Epithelial cell of proximal tubule (primary cell): ENCODE results near the gene ORC1. TPM values are rescaled to one million over a fixed set of nuclear protein-coding genes. Genes with fewer than 3 reads are reported as not detected.

Source experiments
- DNase-seq: peaks from one replicate; pipeline ENCODE4 v3.0.0-alpha.2; 2011; ENCODE audit warnings: low read depth
- H3K4me3 ChIP-seq: 2 replicates; pipeline ENCODE4 v1.5.1; 2011; ENCODE audit warnings: low read depth, mild to moderate bottlenecking, low read length
- total RNA-seq: library from RNA; depleted of rRNA; stranded (reverse); fragments of >200 nt; gene quantifications from 2 replicates; pipeline ENCODE4 v1.2.3, GENCODE V29; 2015
- TF ChIP-seq, protein P1 (sequence below): conservative IDR thresholded peaks from 2 replicates; pipeline ENCODE4 v1.5.1; 2012; ENCODE audit warnings: low read depth, mild to moderate bottlenecking, low read length

ORC1 gene
- total RNA-seq, 1 donor from 2014 or later = 13.0 TPM

DNA sequence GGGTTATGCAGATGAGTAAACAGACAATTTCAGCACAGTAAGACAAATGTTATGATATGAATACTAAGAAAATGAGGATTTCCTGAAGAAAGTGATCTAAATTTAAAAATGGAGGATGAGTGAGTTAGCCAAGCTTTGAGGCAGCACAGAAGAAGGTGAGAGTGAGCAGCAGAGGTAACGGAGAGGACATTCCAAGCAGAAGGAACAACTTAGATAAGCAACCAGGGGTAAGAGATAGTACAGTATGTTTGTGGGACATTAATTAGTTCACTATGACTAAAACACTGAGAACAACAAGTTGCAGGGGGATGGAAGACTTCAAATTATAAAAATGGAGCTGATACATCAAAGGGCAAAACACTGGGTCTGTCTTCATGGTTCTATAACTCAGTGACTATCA is 22.9 kb upstream of the ORC1 start:
- no peak overlapping the region for H3K4me3 ChIP-seq
- TF ChIP-seq, protein P1, sequence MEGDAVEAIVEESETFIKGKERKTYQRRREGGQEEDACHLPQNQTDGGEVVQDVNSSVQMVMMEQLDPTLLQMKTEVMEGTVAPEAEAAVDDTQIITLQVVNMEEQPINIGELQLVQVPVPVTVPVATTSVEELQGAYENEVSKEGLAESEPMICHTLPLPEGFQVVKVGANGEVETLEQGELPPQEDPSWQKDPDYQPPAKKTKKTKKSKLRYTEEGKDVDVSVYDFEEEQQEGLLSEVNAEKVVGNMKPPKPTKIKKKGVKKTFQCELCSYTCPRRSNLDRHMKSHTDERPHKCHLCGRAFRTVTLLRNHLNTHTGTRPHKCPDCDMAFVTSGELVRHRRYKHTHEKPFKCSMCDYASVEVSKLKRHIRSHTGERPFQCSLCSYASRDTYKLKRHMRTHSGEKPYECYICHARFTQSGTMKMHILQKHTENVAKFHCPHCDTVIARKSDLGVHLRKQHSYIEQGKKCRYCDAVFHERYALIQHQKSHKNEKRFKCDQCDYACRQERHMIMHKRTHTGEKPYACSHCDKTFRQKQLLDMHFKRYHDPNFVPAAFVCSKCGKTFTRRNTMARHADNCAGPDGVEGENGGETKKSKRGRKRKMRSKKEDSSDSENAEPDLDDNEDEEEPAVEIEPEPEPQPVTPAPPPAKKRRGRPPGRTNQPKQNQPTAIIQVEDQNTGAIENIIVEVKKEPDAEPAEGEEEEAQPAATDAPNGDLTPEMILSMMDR = no peak
- no peak for DNase-seq

DNA sequence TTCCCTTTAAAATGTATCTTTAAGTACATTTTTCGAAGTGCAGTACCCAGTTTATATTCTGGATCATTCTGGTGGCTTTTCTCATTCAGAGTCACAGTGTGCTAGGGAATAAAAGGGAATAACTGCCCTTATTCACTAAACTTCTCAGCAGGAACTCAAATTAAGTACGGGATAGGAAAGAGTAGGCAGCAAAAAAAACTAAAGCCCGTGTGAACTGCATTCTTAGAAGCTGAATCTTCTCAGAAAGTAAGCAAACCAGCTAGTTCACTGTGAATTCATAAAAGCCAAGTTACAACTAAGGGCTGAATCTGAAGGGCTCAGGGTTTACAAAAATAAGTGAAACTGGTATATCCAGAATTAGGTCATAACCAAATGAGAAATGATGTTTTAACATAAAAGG is 22.1 kb upstream of the ORC1 start:
- TF ChIP-seq, protein P1 = no peak
- no peak overlapping the region for H3K4me3 ChIP-seq
- no peak for DNase-seq

DNA sequence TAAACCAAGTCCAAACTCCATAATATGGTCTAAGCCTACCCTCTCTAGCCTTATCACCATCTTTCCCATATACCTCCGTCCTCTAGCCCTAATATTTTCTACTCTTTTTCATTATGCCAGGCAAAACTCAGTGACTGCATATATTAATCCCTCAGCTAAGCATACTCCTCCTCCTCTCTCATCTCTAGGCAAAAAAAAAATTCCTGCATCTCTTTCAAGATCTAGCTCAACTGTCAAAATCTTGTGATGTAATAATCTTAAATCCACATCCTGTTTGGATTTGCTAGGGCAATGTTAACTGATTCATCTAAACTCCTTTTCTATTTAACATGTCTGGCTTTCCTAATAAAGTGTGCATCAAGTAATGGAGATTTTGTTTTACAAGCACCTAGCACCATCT is 20.6 kb upstream of the ORC1 start:
- no peak for DNase-seq
- TF ChIP-seq, protein P1 = no peak
- H3K4me3 ChIP-seq = no peak overlapping the region

DNA sequence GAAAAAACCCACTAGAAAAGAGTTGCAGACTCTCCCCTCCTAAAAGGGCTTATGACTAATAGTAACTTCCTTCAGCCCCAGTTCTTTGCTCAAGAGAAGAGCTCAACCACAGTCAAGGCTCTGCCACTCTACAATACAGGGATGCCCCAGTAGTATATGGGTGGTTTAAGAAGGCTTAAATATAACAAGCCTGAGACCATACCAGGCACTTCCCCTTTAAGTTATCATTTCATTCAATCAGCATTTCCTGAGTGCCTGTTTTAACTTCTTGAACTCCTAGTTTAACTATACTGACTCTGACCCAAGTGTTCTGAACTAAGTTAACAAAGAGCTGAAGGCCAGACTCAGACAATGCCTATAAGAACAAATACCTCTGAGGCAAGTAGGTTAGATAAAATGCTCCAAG is 20.0 kb upstream of the ORC1 start:
- TF ChIP-seq, protein P1 = no peak
- H3K4me3 ChIP-seq = no peak overlapping the region
- DNase-seq = no peak

DNA sequence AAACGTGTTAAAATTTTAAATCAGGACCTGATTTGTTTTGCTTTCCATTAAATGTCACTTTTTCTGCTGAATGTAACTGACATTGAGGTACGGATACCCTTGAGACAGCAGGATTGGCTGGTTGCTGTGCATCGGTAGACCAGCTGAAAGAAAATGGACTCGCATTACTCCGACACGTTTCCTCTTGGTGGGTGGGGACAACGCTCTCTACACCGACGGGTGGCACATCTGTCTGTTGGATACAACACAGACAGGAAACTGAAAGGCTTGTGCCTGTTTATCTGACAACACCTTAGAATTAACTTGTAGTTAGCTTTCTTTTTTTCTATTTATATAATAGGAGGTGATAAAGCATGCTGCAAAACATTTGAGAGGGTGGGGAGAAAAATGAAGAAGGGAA is 19.5 kb upstream of the ORC1 start:
- TF ChIP-seq, protein P1 = no peak
- DNase-seq = no peak
- no peak overlapping the region for H3K4me3 ChIP-seq

DNA sequence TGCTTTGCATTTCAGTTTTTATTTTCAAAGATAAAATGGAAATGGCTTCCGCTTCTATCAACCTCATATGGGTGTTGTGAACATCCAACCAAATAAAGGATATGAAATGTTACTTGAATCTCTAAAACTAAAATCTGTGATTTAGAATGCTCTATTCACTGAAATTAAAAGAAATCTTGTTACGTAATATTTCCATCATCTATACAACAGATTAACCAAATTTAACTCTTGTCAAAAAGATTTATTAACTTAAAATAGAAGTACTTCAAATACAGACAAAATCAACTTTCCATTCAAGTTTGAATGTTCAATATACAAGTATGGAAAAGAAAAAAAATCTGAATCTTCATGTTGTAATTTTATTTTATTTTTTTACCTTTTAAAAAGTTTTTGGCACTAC is 18.8 kb upstream of the ORC1 start:
- H3K4me3 ChIP-seq = no peak overlapping the region
- DNase-seq = no peak
- TF ChIP-seq, protein P1 = no peak

DNA sequence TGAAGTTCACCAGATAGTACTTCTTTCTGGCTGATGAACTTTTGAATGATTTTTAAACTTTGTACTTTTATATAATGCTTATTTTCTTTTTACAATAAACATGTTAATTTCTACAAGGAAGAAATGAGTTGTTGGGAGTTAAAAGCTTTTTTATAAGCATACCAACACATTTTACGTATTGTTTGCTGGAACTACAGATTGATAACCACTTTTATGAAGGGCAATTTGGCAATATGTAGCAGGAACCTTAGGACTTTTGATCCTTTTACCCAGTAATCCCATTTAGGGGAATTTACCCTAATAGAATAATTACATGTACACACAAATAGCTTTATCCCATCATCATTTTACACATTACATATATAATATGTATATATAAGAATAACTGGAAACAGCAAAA is 16.5 kb upstream of the ORC1 start:
- no peak for DNase-seq
- no peak overlapping the region for H3K4me3 ChIP-seq
- TF ChIP-seq, protein P1 = no peak
